ENCODE data around the gene TNC.

TNC gene

GRCh38 chr9:115010874-115011273 lies 107.1 kb downstream of the TNC start:
- Histone ChIP-seq H3K4me1 (no peaks in the 10 kb centered on the region), H3K27me3 (ENCODE audit: control insufficient read depth, insufficient read depth, low read length) (no peaks in the 10 kb centered on the region), H3K9ac (no peak overlapping the region), H3K4me3 (ENCODE audit: low read depth, low read length) (no peak overlapping the region), H3K79me2 (no peaks in the 10 kb centered on the region), H3K4me2 (ENCODE audit: low read length) (no peak overlapping the region), H3K36me3 (ENCODE audit: control insufficient read depth, insufficient read depth, low read length) (no peaks in the 10 kb centered on the region), H2AFZ (no peak overlapping the region), H3K9me3 (ENCODE audit: control insufficient read depth, low read length) (no peaks in the 10 kb centered on the region), H3K27ac (no peak overlapping the region)
- no peak for TF ChIP-seq CTCF (IDR thresholded peaks at IDR 0.05)

- H3K9me3 ChIP-seq (ENCODE audit: control insufficient read depth, low read length): no peaks in the 10 kb centered on the region
- H3K79me2 ChIP-seq: no peaks in the 10 kb centered on the region
- no peaks in the 10 kb centered on the region for H3K36me3 ChIP-seq (ENCODE audit: control insufficient read depth, insufficient read depth, low read length)
- H2AFZ ChIP-seq: no peak overlapping the region
- H3K27me3 ChIP-seq (ENCODE audit: control insufficient read depth, insufficient read depth, low read length): no peaks in the 10 kb centered on the region
- no peak overlapping the region for H3K9ac ChIP-seq
- H3K27ac ChIP-seq: no peak overlapping the region
- H3K4me2 ChIP-seq (ENCODE audit: low read length): no peak overlapping the region
- no peak for TF ChIP-seq CTCF (IDR thresholded peaks at IDR 0.05)
- no peak overlapping the region for H3K4me3 ChIP-seq (ENCODE audit: low read depth, low read length)
- no peaks in the 10 kb centered on the region for H3K4me1 ChIP-seq
Observed at GRCh38 chr9:115008536-115009270, 109.3 kb downstream of the TNC start.

GRCh38 chr9:115006660-115007059 lies 111.3 kb downstream of the TNC start:
- no peaks in the 10 kb centered on the region for H3K36me3 ChIP-seq (ENCODE audit: control insufficient read depth, insufficient read depth, low read length)
- H3K4me3 ChIP-seq (ENCODE audit: low read depth, low read length): no peak overlapping the region
- H3K27me3 ChIP-seq (ENCODE audit: control insufficient read depth, insufficient read depth, low read length): no peaks in the 10 kb centered on the region
- H3K79me2 ChIP-seq: no peaks in the 10 kb centered on the region
- no peak overlapping the region for H2AFZ ChIP-seq
- H3K4me2 ChIP-seq (ENCODE audit: low read length): no peak overlapping the region
- TF ChIP-seq CTCF (IDR thresholded peaks at IDR 0.05): no peak
- no peak overlapping the region for H3K9ac ChIP-seq
- no peaks in the 10 kb centered on the region for H3K9me3 ChIP-seq (ENCODE audit: control insufficient read depth, low read length)
- no peaks in the 10 kb centered on the region for H3K4me1 ChIP-seq
- H3K27ac ChIP-seq: no peak overlapping the region

- no peak for TF ChIP-seq CTCF (IDR thresholded peaks at IDR 0.05)
- H3K36me3 ChIP-seq (ENCODE audit: control insufficient read depth, insufficient read depth, low read length): no peaks in the 10 kb centered on the region
- no peak overlapping the region for H3K4me2 ChIP-seq (ENCODE audit: low read length)
- H3K27me3 ChIP-seq (ENCODE audit: control insufficient read depth, insufficient read depth, low read length): no peaks in the 10 kb centered on the region
- H3K9ac ChIP-seq: no peak overlapping the region
- no peak overlapping the region for H2AFZ ChIP-seq
- H3K9me3 ChIP-seq (ENCODE audit: control insufficient read depth, low read length): no peaks in the 10 kb centered on the region
- H3K79me2 ChIP-seq: no peaks in the 10 kb centered on the region
- H3K4me1 ChIP-seq: no peaks in the 10 kb centered on the region
- no peak overlapping the region for H3K27ac ChIP-seq
- H3K4me3 ChIP-seq (ENCODE audit: low read depth, low read length): no peak overlapping the region
Observed at GRCh38 chr9:115005322-115005721, 112.6 kb downstream of the TNC start.

- H3K4me2 ChIP-seq (ENCODE audit: low read length): no peak overlapping the region
- no peak overlapping the region for H3K27ac ChIP-seq
- no peaks in the 10 kb centered on the region for H3K4me1 ChIP-seq
- no peak for TF ChIP-seq CTCF (IDR thresholded peaks at IDR 0.05)
- no peaks in the 10 kb centered on the region for H3K9me3 ChIP-seq (ENCODE audit: control insufficient read depth, low read length)
- no peak overlapping the region for H2AFZ ChIP-seq
- no peak overlapping the region for H3K4me3 ChIP-seq (ENCODE audit: low read depth, low read length)
- no peak overlapping the region for H3K9ac ChIP-seq
- no peaks in the 10 kb centered on the region for H3K36me3 ChIP-seq (ENCODE audit: control insufficient read depth, insufficient read depth, low read length)
- no peaks in the 10 kb centered on the region for H3K27me3 ChIP-seq (ENCODE audit: control insufficient read depth, insufficient read depth, low read length)
- H3K79me2 ChIP-seq: no peaks in the 10 kb centered on the region
Observed at GRCh38 chr9:115004545-115004944, 113.4 kb downstream of the TNC start.

Measured in parathyroid adenoma (tissue), 2 donors.